ENCODE results near the gene FARP2. TPM values are rescaled to one million over a fixed set of nuclear protein-coding genes. Genes with fewer than 3 reads are reported as not detected.

Gene FARP2
- polyA plus RNA-seq, 1 of the 3 experiments (the other 2 are of a cell fraction) = 11.5 TPM

DNA sequence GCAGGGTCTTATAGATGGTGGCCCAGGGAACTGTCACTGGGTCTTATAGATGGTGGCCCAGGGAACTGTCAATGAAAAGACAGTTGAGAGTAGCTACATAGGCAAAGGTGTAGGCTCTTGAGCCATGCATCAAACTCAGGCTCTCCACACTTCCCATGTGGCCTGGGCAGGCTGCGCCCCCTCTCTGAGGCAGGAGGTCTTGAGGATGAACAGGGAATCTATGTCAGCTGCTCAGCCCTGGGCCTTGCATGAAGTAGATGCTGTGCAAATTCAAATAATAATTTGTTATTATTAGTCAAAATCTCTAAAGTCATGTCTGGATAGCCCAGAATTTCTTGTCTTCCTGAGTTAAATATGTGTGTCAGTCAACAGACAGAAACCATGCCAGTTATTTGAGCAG is 125.6 kb downstream of the FARP2 start:
- Histone ChIP-seq H3K9ac (no peak overlapping the region), H3K27ac (ENCODE audit: low read depth in 2 of 2, low read length in 1 of 2) (no peak overlapping the region), H3F3A (replicated peaks; ENCODE audit: insufficient read depth) (no peaks in the 10 kb centered on the region), H2AFZ (ENCODE audit: low read depth) (no peak overlapping the region), H3K27me3 (ENCODE audit: insufficient read depth) (no peaks in the 10 kb centered on the region), H3K4me3 (ENCODE audit: low read depth in 2 of 2, low read length in 1 of 2) (no peak overlapping the region), H3K79me2 (ENCODE audit: insufficient read depth) (no peaks in the 10 kb centered on the region), H3K9me2 (no peaks in the 10 kb centered on the region), H4K20me1 (ENCODE audit: insufficient read depth) (no peaks in the 10 kb centered on the region), H3K9me3 (no peaks in the 10 kb centered on the region), H3K4me2 (no peak overlapping the region), H3K4me1 (ENCODE audit: control insufficient read depth in 1 of 2, insufficient read depth in 2 of 2, low read depth in 1 of 2, low read length in 1 of 2) (no peaks in the 10 kb centered on the region; a peak in 1 of 4 replicates), H3K36me3 (replicated peaks in 1 of 2; ENCODE audit: control insufficient read depth in 1 of 2, insufficient read depth in 2 of 2, low read length in 1 of 2) (peaks cover 0 to 4% of the 10 kb centered on the region in 2 experiments)
- ChIA-PET CTCF (no interaction called here), POLR2A (interaction anchor here (0.6 kb wide), 1 partner anchor 874 kb away, joined by 3 read pairs; no protein-coding TSS in a partner anchor)
- DNase-seq = no peak
- WGBS (ENCODE audit: low lambda C conversion rate) = 100% methylated on average over 1 of the region's 1 CpG
- no peak for TF ChIP-seq RFX5 (IDR thresholded peaks at IDR 0.05; ENCODE audit: low read length)
- TF ChIP-seq FOSL2 (IDR thresholded peaks at IDR 0.05; ENCODE audit: borderline replicate concordance, low read depth) = no peak
- TF ChIP-seq EP300 (IDR thresholded peaks at IDR 0.05; ENCODE audit: borderline replicate concordance in 1 of 2, low read depth in 1 of 2, low read length in 1 of 2) = no peak
- no peak for TF ChIP-seq NRF1 (IDR thresholded peaks at IDR 0.05; ENCODE audit: low read depth, low read length)
- TF ChIP-seq GATA2 (CRISPR knock-in tag; IDR thresholded peaks at IDR 0.05) = no peak
- no peak for TF ChIP-seq MEF2A (IDR thresholded peaks at IDR 0.05; ENCODE audit: borderline replicate concordance, low read depth)
- no peak for TF ChIP-seq SIN3A (IDR thresholded peaks at IDR 0.05; ENCODE audit: borderline replicate concordance, low read depth, low read length)
- no peak for TF ChIP-seq CHD2 (IDR thresholded peaks at IDR 0.05; ENCODE audit: low read length, partially characterized antibody)
- TF ChIP-seq RCOR1 (IDR thresholded peaks at IDR 0.05; ENCODE audit: low read length) = no peak
- TF ChIP-seq, protein P1, sequence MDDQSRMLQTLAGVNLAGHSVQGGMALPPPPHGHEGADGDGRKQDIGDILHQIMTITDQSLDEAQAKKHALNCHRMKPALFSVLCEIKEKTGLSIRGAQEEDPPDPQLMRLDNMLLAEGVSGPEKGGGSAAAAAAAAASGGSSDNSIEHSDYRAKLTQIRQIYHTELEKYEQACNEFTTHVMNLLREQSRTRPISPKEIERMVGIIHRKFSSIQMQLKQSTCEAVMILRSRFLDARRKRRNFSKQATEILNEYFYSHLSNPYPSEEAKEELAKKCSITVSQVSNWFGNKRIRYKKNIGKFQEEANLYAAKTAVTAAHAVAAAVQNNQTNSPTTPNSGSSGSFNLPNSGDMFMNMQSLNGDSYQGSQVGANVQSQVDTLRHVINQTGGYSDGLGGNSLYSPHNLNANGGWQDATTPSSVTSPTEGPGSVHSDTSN (IDR thresholded peaks at IDR 0.05) = no peak
- TF ChIP-seq TEAD4 (IDR thresholded peaks at IDR 0.05; ENCODE audit: borderline replicate concordance, insufficient read depth) = no peak

DNA sequence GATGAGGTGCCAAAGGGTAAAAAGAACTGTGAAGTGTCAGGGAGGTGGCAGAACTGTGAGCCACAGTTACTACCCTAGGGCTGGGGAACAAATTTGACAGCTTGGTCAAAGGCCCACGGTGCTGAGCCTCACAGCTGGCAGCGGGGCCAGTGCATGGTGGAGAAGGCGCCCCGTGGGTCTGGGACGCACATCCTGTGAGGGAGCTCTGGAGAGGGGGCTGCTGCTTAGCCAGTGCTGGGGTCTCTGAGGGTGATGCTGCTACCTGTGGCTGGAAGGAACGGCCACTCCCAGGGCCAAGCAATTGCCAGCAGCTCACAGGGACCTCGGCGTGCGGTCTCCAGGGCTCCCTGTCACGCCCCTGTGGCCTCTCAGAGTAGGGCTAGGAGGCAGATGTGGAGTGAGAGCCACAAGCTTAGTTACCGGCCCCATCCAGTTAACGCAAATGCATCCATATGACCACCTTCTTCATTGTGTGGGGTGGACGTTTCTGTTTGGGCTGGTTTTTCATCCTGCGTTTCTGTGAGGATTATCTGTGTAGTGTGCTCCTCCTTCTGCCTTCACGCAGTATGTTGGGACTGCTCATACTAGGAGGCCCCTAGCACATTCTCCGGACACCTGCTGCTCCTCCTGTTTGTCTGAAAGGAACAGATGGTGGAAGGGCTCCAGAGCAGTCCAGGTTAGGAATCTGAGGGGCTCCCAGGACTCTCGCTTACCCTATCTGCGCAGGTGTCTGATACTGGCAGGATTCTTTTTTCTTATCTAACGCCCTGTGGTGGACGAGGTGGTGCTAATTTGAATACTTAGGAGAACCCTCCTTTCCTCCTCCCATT is 126.3 kb downstream of the FARP2 start:
- no peaks in the 10 kb centered on the region; a peak in 1 of 4 replicates for H3K4me1 ChIP-seq (ENCODE audit: control insufficient read depth in 1 of 2, insufficient read depth in 2 of 2, low read depth in 1 of 2, low read length in 1 of 2)
- no peak overlapping the region for H3K4me2 ChIP-seq
- TF ChIP-seq RCOR1 (IDR thresholded peaks at IDR 0.05; ENCODE audit: low read length) (no peak), ELF1 (IDR thresholded peaks at IDR 0.05) (no peak), SIN3A (IDR thresholded peaks at IDR 0.05; ENCODE audit: borderline replicate concordance, low read depth, low read length) (no peak), MXI1 (IDR thresholded peaks at IDR 0.05; ENCODE audit: low read depth, low read length) (no peak), NFIC (IDR thresholded peaks at IDR 0.05; ENCODE audit: borderline replicate concordance) (no peak), FOSL2 (IDR thresholded peaks at IDR 0.05; ENCODE audit: borderline replicate concordance, low read depth) (no peak), MEF2A (IDR thresholded peaks at IDR 0.05; ENCODE audit: borderline replicate concordance, low read depth) (no peak), FOXJ3 (CRISPR knock-in tag; IDR thresholded peaks at IDR 0.05) (no peak), EP300 (IDR thresholded peaks at IDR 0.05; ENCODE audit: borderline replicate concordance in 1 of 2, low read depth in 1 of 2, low read length in 1 of 2) (no peak), NRF1 (IDR thresholded peaks at IDR 0.05; ENCODE audit: low read depth, low read length) (no peak), RAD21 (IDR thresholded peaks at IDR 0.05; ENCODE audit: low read length) (no peak), CHD2 (IDR thresholded peaks at IDR 0.05; ENCODE audit: low read length, partially characterized antibody) (no peak), REST (IDR thresholded peaks at IDR 0.05; ENCODE audit: low read depth, low read length) (no peak), POLR2AphosphoS5 (IDR thresholded peaks at IDR 0.05; ENCODE audit: low read depth, low read length) (no peak), TEAD4 (IDR thresholded peaks at IDR 0.05; ENCODE audit: borderline replicate concordance, insufficient read depth) (no peak), RXRA (IDR thresholded peaks at IDR 0.05; ENCODE audit: borderline replicate concordance, low read depth) (no peak)
- TF ChIP-seq, protein P1 (IDR thresholded peaks at IDR 0.05) = no peak
- H3K9ac ChIP-seq = no peak overlapping the region
- H3F3A ChIP-seq (replicated peaks; ENCODE audit: insufficient read depth) = no peaks in the 10 kb centered on the region
- H3K9me3 ChIP-seq = no peaks in the 10 kb centered on the region
- peaks cover 0 to 4% of the 10 kb centered on the region in 2 experiments for H3K36me3 ChIP-seq (replicated peaks in 1 of 2; ENCODE audit: control insufficient read depth in 1 of 2, insufficient read depth in 2 of 2, low read length in 1 of 2)
- H4K20me1 ChIP-seq (ENCODE audit: insufficient read depth) = no peaks in the 10 kb centered on the region
- no peaks in the 10 kb centered on the region for H3K9me2 ChIP-seq
- no peaks in the 10 kb centered on the region for H3K27me3 ChIP-seq (ENCODE audit: insufficient read depth)
- 86% methylated on average over 14 of the region's 20 CpGs for WGBS (ENCODE audit: low lambda C conversion rate)
- H2AFZ ChIP-seq (ENCODE audit: low read depth) = no peak overlapping the region
- POLR2A ChIA-PET = interaction anchor here (0.6 kb wide), 1 partner anchor 875 kb away, joined by 3 read pairs; no protein-coding TSS in a partner anchor
- no peak overlapping the region for H3K4me3 ChIP-seq (ENCODE audit: low read depth in 2 of 2, low read length in 1 of 2)
- DNase-seq = no peak
- H3K27ac ChIP-seq (ENCODE audit: low read depth in 2 of 2, low read length in 1 of 2) = no peak overlapping the region
- H3K79me2 ChIP-seq (ENCODE audit: insufficient read depth) = no peaks in the 10 kb centered on the region
- CTCF ChIA-PET = no interaction called here
